ENCODE measurements around the gene FRMD4B.
A peak's percentile ranks its signal among the peaks of the same experiment; 100 is the strongest.
"Not testable (repeated sequence)": the region's sequence is repeated elsewhere in the genome, so short reads cannot be mapped to it uniquely, and the experiment has no call there.

FRMD4B gene

GRCh38 chr3:69325151-69325550 is 60.7 kb downstream of the FRMD4B start:
- Mint-ChIP-seq H3K27me3 (no peaks in the 10 kb centered on the region), H3K36me3 (no peaks in the 10 kb centered on the region), H3K9me3 (no peaks in the 10 kb centered on the region), H3K4me1 (peaks cover 44% of the 10 kb centered on the region), H3K4me3 (no peak overlapping the region), H3K27ac (peak overlapping the region; percentile 67)
- ATAC-seq = no peak

- Mint-ChIP-seq H3K36me3 (no peaks in the 10 kb centered on the region), H3K4me3 (no peak overlapping the region), H3K27ac (peak overlapping the region; percentile 67), H3K9me3 (no peaks in the 10 kb centered on the region), H3K4me1 (peaks cover 44% of the 10 kb centered on the region), H3K27me3 (no peaks in the 10 kb centered on the region)
- ATAC-seq = peak; percentile 60
Observed at GRCh38 chr3:69324362-69325025, 61.4 kb downstream of the FRMD4B start.

- no peaks in the 10 kb centered on the region for H3K27me3 Mint-ChIP-seq
- no peak overlapping the region for H3K27ac Mint-ChIP-seq
- no peaks in the 10 kb centered on the region for H3K36me3 Mint-ChIP-seq
- peaks cover 44% of the 10 kb centered on the region for H3K4me1 Mint-ChIP-seq
- no peak overlapping the region for H3K4me3 Mint-ChIP-seq
- ATAC-seq = no peak
- H3K9me3 Mint-ChIP-seq = no peaks in the 10 kb centered on the region
Observed at GRCh38 chr3:69323941-69324340, 61.9 kb downstream of the FRMD4B start.

DNA sequence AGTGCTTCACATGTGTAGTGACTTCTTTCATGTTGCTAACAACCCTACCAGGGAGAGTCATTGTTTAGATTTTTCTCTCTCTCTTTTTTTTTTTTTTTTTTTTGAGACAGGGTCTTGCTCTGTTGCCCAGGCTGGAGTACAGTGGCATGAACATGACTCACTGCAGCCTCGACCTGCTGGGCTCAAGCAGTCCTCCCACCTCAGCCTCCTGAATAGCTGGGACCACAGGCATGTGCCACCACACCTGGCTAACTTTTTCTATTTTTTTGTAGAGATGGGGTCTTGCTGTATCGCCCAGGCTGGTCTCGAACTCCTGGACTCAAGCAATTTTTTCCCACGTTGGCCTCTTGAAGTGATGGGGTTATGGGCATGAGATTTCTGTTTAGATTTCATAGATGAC is 63.4 kb downstream of the FRMD4B start:
- not testable (repeated sequence) for H3K36me3 Mint-ChIP-seq, ATAC-seq, H3K27me3 Mint-ChIP-seq, H3K27ac Mint-ChIP-seq, H3K4me3 Mint-ChIP-seq, H3K9me3 Mint-ChIP-seq
- peaks cover 29% of the 10 kb centered on the region for H3K4me1 Mint-ChIP-seq

DNA sequence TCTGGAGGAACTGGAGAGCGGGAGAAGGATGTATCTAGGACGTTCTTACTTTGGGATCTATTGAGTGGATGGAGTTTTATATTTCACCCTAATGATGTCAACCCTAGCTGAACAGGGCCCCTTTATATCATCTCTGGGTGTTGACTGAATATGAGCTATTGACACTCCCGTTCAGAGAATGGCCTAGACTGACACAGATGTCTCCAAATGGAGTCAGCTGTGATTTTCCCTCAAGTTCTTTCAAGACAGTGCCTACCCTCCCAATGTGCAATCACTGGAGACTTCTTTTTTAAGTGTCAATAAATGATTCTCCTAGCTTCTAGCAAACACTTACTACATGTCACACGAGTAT is 63.8 kb downstream of the FRMD4B start:
- H3K27ac Mint-ChIP-seq = no peak overlapping the region
- H3K27me3 Mint-ChIP-seq = no peaks in the 10 kb centered on the region

DNA sequence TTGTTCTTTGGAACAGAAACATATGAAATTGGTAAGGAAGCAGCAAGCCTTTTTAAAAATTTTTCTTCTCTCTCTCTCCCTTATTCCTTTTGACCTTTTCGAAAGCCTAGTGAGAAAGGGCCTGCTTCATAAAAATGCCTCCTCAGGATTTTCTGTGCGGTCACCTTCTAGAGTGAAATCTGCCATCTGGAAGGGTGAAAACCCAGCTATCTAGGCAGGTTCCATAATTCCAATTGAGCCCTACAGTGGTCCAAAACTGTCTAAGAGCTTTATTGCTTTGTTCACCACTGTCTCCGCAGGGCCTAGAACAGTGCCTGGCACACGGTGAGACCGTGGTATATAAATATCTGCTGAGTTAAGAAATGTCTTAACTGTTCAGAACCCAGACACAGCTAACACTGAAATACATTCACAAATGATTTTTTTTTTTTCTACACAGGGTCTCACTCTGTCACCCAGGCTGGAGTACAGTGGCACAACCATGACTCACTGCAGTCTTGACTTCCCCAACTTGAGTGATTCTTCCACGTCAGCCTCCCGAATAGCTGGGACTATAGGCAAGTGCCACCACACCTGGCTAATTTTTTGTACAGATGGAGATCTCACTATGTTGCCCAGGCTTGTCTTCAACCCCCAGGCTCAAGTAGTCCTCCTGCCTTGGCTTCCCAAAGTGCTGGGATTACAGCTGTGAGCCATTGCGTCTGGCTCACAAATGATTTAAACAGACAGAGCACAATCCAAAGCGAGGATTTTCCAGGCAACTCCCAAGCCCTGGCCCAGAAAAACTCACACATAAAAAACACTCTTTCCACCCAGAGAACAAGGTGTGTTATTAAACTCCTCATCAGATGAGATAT is 64.4 kb downstream of the FRMD4B start:
- Mint-ChIP-seq H3K27ac (no peak overlapping the region), H3K9me3 (no peaks in the 10 kb centered on the region), H3K4me1 (peaks cover 22% of the 10 kb centered on the region), H3K36me3 (no peaks in the 10 kb centered on the region), H3K27me3 (no peaks in the 10 kb centered on the region), H3K4me3 (no peak overlapping the region)
- no peak for ATAC-seq

More for the DNA sequence above, 63.8 kb downstream of the FRMD4B start:
- ATAC-seq = no peak
- H3K36me3 Mint-ChIP-seq = no peaks in the 10 kb centered on the region
- H3K4me3 Mint-ChIP-seq = no peak overlapping the region
- H3K4me1 Mint-ChIP-seq = peaks cover 28% of the 10 kb centered on the region
- H3K9me3 Mint-ChIP-seq = no peaks in the 10 kb centered on the region

GRCh38 chr3:69320871-69321271 is 65.0 kb downstream of the FRMD4B start:
- Mint-ChIP-seq H3K27ac (no peak overlapping the region), H3K4me3 (no peak overlapping the region), H3K4me1 (peaks cover 18% of the 10 kb centered on the region), H3K27me3 (no peaks in the 10 kb centered on the region), H3K9me3 (no peaks in the 10 kb centered on the region), H3K36me3 (no peaks in the 10 kb centered on the region)
- ATAC-seq = peak; percentile 50

DNA sequence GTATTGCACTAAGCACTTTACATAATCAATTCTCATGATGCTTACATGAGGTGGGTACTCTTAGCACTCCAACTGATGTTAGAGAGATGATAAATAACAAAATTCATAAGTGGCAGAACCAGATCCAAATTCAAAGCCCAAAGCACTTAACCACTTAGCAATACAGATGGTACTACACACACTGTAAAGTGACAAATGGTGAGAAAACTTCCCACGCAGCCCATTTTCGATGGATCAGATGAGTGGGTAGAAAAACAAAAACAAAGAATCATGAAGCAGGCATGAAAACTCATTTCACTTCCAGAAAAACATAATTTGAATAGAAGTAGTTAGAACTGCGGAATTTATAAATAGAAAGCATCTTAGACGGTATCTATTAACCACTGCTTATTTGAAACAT is 66.2 kb downstream of the FRMD4B start:
- ATAC-seq = no peak
- Mint-ChIP-seq H3K36me3 (no peaks in the 10 kb centered on the region), H3K27ac (no peak overlapping the region), H3K27me3 (no peaks in the 10 kb centered on the region), H3K9me3 (no peaks in the 10 kb centered on the region), H3K4me1 (peaks cover 11% of the 10 kb centered on the region), H3K4me3 (no peak overlapping the region)

GRCh38 chr3:69318410-69318809 is 67.5 kb downstream of the FRMD4B start:
- Mint-ChIP-seq H3K27me3 (no peaks in the 10 kb centered on the region), H3K4me1 (peaks cover 7% of the 10 kb centered on the region), H3K9me3 (no peaks in the 10 kb centered on the region), H3K36me3 (no peaks in the 10 kb centered on the region), H3K27ac (no peak overlapping the region), H3K4me3 (no peak overlapping the region)
- ATAC-seq = no peak

DNA sequence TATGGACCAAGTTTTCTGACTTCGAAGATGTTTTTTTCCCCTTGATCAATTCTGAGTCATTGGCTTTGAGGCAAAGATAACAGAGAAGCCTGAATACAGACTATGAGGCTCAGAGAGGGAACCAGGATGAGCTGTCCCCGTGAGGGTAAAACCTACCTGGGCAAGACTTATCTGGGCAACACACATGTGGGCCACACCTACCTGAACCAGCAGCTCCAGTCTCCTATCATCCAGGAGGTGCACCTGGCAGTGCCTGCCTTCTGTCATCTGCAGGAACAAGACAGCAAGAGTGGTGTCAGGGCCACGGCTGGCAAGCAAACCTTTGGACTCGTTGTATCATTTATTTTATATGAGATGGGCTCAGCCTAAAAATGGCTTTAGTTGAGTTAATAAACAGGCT is 72.6 kb downstream of the FRMD4B start:
- Mint-ChIP-seq H3K4me1 (no peaks in the 10 kb centered on the region), H3K9me3 (no peaks in the 10 kb centered on the region), H3K27ac (no peak overlapping the region), H3K27me3 (no peaks in the 10 kb centered on the region), H3K4me3 (no peak overlapping the region), H3K36me3 (no peaks in the 10 kb centered on the region)
- ATAC-seq = no peak

- H3K36me3 Mint-ChIP-seq = no peaks in the 10 kb centered on the region
- ATAC-seq = no peak
- no peaks in the 10 kb centered on the region for H3K9me3 Mint-ChIP-seq
- no peaks in the 10 kb centered on the region for H3K27me3 Mint-ChIP-seq
- H3K4me1 Mint-ChIP-seq = no peaks in the 10 kb centered on the region
- no peak overlapping the region for H3K4me3 Mint-ChIP-seq
- no peak overlapping the region for H3K27ac Mint-ChIP-seq
Observed at GRCh38 chr3:69309814-69310213, 76.1 kb downstream of the FRMD4B start.

DNA sequence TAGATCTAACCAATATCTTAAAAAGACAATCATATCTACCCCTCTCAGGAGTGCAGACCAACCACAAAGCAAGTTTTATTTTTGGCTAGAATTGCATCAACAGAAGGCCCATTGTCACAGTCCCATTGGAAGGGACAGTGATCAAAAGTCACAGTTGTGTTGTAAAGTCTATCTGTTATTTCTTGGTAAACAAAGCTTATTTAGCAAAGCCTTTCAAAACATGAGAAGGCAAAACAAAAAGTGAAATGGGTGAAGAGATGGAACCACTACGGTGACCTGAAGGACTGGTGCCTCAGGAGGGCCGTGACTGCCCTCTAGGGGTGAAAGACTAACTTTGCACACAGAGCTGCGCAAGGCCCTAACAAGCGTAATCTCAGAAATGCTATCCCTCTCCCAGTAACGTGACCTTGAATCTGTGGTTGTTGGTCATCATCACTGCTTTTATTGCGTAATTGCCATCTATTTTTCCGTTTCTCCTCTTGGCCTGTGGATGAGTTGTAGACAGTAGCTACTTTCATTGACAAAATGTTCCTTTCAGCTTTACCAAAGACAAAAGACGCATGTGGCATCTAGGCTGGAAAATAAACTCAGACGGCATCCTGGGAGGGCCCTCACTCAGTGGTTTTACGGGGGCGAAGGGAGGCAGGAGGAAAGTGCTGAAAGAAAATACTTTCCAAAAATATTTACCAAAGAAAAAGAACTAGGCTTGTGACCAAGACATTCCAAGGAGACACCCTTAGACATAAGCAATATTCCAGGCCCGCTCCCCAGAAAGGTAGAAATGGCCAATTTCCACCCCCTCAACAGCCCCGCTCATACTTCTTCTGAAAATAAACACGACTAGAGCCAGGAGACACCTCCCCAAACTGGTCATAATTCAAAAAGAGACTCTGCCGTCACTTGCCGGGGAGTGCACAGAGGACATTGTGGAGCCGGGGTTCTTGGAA is 79.4 kb downstream of the FRMD4B start:
- H3K27me3 Mint-ChIP-seq = no peaks in the 10 kb centered on the region
- no peaks in the 10 kb centered on the region for H3K36me3 Mint-ChIP-seq
- H3K4me1 Mint-ChIP-seq = no peaks in the 10 kb centered on the region
- peak; percentile 87 for ATAC-seq
- H3K9me3 Mint-ChIP-seq = no peaks in the 10 kb centered on the region
- no peak overlapping the region for H3K27ac Mint-ChIP-seq
- no peak overlapping the region for H3K4me3 Mint-ChIP-seq

DNA sequence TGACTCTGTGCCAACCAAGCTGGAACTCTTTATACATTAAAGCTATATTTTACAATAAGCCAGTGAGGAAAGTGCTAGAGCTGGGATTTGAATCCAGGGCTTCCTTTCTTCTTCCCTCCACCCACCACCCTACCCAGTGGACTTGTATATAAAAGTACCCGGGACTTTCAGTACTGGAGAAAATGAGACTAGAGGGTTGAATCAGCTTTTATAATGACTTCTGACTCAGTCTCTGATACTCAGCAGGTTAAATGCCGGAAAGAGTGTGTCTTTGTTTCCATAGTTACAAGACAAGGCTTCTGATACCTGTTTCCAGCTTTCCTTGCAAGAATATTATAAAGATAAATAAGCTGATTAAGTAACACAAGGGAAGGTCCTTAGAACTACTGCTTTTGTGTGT is 80.9 kb downstream of the FRMD4B start:
- no peaks in the 10 kb centered on the region for H3K9me3 Mint-ChIP-seq
- no peak overlapping the region for H3K27ac Mint-ChIP-seq
- no peaks in the 10 kb centered on the region for H3K27me3 Mint-ChIP-seq
- no peaks in the 10 kb centered on the region for H3K36me3 Mint-ChIP-seq
- H3K4me1 Mint-ChIP-seq = no peaks in the 10 kb centered on the region
- no peak overlapping the region for H3K4me3 Mint-ChIP-seq
- ATAC-seq = no peak

- no peaks in the 10 kb centered on the region for H3K9me3 Mint-ChIP-seq
- no peaks in the 10 kb centered on the region for H3K27me3 Mint-ChIP-seq
- no peak for ATAC-seq
- H3K4me3 Mint-ChIP-seq = no peak overlapping the region
- H3K36me3 Mint-ChIP-seq = no peaks in the 10 kb centered on the region
- H3K4me1 Mint-ChIP-seq = no peaks in the 10 kb centered on the region
- no peak overlapping the region for H3K27ac Mint-ChIP-seq
Observed at GRCh38 chr3:69304396-69304795, 81.5 kb downstream of the FRMD4B start.

GRCh38 chr3:69300296-69300695 is 85.6 kb downstream of the FRMD4B start:
- Mint-ChIP-seq H3K4me1 (no peaks in the 10 kb centered on the region), H3K27me3 (no peaks in the 10 kb centered on the region), H3K4me3 (no peak overlapping the region), H3K9me3 (no peaks in the 10 kb centered on the region), H3K27ac (no peak overlapping the region), H3K36me3 (no peaks in the 10 kb centered on the region)
- ATAC-seq = no peak

All from stimulated activated memory B cell treated with anti-CD40 and anti-IgM and Interleukin-4, amounts not matched to agents 10 μg/mL and 1 μg/mL and 100 μg/mL, for 72 hours (primary cell).